Measurements from ENCODE around the gene NPEPL1. TPM values are rescaled to one million over a fixed set of nuclear protein-coding genes. Genes with fewer than 3 reads are reported as not detected.
"Not testable (repeated sequence)": the region's sequence is repeated elsewhere in the genome, so short reads cannot be mapped to it uniquely, and the experiment has no call there.

Gene NPEPL1
- polyA plus RNA-seq, 5 donors: 26.0 to 41.7 (median 36.8) TPM

- DNase-seq: not testable (repeated sequence)
These were observed 65.0 kb downstream of the NPEPL1 start for GRCh38 chr20:58757647-58758046.

- DNase-seq: no peak
These were observed 67.3 kb downstream of the NPEPL1 start for GRCh38 chr20:58759947-58760346.

GRCh38 chr20:58760856-58761255 is 68.3 kb downstream of the NPEPL1 start:
- DNase-seq: no peak

GRCh38 chr20:58762120-58762519 is 69.5 kb downstream of the NPEPL1 start:
- no peak for DNase-seq

- no peak for DNase-seq
These were observed 70.5 kb downstream of the NPEPL1 start for GRCh38 chr20:58763076-58763475.

Other genes starting within 250 kb of the NPEPL1 start
- under 1 TPM in 2 of 5 donors, not detected in 3; 0.07 to 0.21 TPM for gene APCDD1L, start 177.4 kb upstream of the NPEPL1 start, polyA plus RNA-seq (ENCODE audit: insufficient read depth in 1 of 5, insufficient read length in 5 of 5, low replicate concordance in 1 of 5)
- 100 to 1,000 TPM in 1 of 5 donors, 10 to 100 TPM in 4; 71.7 to 106 (median 93.1) TPM for gene STX16, start 41.5 kb upstream of the NPEPL1 start, polyA plus RNA-seq (ENCODE audit: insufficient read depth in 1 of 5, insufficient read length in 5 of 5, low replicate concordance in 1 of 5)
- gene GNAS-AS1, start 158.1 kb downstream of the NPEPL1 start, polyA plus RNA-seq (ENCODE audit: insufficient read depth in 1 of 5, insufficient read length in 5 of 5, low replicate concordance in 1 of 5): under 1 TPM; 0.55 to 0.89 (median 0.82) TPM
- gene GNAS, start 159.9 kb downstream of the NPEPL1 start, polyA plus RNA-seq (ENCODE audit: insufficient read depth in 1 of 5, insufficient read length in 5 of 5, low replicate concordance in 1 of 5): 1,000 to 10,000 TPM; 1,613 to 2,188 (median 1,845) TPM

Data from right lung (tissue), 5 donors.